Measurements from ENCODE around the gene IQGAP2. TPM values are rescaled to one million over a fixed set of nuclear protein-coding genes. Genes with fewer than 3 reads are reported as not detected.
A peak's percentile ranks its signal among the peaks of the same experiment; 100 is the strongest.

IQGAP2 gene
- total RNA-seq, 1 donor from 2014 or later = 110 TPM

DNA sequence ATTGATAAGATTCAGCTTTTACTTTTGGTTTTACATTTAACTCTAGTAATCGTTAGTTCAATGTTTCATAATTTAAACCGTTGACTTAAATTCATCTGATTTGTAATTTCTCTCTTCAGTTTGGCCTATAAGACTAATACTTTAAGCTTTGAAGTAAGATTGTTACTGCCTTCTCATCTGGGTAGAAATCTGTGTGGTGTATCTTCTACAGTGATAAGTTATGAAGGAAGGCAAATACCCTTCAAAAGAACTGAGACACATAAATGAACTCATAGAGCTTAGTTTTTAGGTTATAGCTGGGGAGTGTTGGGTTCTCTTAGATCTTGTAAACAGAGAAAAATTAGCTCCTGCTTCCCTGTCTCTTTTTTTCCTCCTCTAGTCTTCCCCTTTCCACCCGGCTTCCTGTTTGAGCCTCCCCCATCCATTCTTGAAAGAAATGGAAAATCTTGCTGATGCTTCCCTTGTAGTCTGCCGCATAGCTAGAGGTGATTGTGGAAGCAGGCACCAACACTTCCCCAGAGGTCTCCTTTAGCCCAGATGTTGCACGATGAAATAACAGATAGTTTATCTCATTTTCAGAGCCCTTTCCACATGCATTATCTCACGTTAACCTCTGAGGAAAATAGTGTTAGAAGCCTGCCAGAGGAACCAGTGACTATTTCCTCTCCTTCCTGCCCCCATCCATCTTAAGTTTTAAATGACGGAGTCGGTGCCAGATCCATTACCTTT is 222.2 kb downstream of the IQGAP2 start:
- DNase-seq (ENCODE audit: low spot score) = no peak
- ATAC-seq = peak; percentile 26

DNA sequence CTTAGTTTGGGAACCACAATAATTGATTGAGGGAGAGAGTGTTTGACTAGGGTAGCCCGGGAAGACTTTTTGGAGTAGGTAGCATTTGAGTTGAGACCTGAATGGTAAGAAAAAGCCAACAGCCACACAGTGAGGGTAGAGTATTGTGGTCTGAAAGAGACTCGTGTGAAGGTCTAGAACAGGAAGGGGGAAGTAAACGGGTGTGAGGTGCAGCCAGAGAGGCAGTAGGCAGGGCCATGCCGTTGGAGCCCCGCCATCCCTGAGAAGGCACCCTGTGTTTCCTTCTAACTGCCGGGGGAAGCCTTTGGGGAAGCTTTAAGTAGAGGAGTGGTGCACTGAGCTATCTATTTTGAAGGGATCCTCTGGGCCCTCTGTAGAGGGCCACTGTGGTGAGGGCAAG is 223.7 kb downstream of the IQGAP2 start:
- ATAC-seq (peak; percentile 16), DNase-seq (ENCODE audit: low spot score) (no peak)

DNA sequence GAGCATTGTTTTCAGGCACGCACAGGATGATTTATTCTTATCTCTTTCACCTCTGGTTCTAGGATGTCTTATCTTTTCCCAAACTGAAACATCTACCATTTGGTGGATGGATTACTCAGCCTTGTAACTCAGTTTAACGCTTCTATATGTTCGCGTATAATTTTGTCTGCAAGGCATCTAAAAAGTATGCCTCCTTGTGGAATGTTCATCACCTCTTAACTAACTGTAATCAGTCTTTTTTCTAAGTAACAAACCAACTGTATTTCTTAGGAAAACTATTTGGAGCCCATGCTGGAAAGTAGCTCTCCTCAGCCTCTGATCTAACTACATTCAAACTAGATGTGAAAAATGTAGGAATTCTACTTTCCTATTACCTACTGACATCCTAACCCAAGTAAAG is 231.6 kb downstream of the IQGAP2 start:
- DNase-seq (ENCODE audit: low spot score) (no peak), ATAC-seq (no peak)

DNA sequence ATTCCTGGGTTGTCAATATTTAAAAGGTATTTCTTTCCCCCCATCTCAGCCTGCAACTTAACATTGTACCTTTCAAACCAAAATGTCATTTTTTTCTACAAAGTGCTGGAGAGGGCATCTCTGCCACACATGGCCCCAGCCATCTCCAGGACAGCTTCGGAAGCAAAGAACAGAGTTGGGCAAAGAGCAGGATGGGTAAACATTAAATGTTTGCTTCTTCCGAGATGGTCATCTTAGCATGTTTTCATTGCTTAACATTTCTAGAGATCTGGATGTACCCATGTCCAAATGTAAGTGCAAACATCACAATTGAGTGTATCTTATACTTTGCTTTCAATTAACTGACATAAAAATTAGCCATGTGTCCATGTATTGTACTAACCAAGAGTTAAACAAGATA is 234.4 kb downstream of the IQGAP2 start:
- DNase-seq (ENCODE audit: low spot score) (no peak), ATAC-seq (peak; percentile 77)

DNA sequence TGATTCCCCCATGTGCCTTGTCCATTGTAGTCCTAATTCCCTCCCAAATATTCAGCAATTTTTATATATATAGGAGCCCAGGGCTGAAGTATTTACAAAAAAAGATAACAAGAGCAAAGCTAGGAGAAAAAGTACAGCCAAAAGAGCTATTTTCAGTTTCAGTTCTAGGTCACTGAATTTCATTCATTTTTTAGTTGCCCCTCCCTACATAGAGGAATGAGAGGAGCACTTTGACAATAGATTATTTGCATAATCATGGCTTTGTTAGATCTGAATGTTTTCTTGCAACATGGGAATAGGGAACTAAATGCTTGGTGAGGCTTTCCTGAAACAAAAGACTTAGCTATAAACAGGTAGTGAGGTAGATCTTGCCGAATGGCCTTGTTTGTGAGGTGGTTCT is 235.4 kb downstream of the IQGAP2 start:
- ATAC-seq = peak; percentile 12
- DNase-seq (ENCODE audit: low spot score) = no peak

DNA sequence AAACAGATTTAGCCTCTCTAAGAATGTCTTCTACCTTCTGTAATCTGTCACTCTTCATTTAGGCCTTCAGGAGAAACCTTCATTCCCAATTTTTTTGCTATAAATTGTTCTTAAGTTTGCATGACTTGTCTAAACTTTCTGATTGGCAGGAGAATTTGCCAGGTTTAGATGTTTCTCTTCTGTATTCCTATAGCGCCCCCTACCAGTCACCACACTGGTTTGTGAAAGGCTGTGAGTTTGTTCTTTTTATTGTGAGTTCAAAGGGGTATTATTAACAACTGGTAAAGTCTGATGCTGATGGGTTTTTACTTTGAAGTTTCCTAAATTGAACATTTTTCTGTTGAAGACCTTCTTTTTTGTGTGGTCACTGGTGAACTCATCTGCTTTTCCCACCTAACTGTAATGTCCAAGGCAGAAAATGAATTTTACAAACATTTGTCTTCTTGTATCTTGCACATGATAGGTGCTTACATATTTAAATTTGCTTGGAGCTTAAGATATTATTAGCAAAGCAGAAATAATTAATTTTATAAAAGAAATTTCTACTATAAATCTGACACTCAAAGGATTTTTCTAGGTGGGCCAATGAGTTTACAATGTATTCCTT is 238.5 kb downstream of the IQGAP2 start:
- peak; percentile 79 for ATAC-seq
- DNase-seq (ENCODE audit: low spot score) = peak; percentile 57

DNA sequence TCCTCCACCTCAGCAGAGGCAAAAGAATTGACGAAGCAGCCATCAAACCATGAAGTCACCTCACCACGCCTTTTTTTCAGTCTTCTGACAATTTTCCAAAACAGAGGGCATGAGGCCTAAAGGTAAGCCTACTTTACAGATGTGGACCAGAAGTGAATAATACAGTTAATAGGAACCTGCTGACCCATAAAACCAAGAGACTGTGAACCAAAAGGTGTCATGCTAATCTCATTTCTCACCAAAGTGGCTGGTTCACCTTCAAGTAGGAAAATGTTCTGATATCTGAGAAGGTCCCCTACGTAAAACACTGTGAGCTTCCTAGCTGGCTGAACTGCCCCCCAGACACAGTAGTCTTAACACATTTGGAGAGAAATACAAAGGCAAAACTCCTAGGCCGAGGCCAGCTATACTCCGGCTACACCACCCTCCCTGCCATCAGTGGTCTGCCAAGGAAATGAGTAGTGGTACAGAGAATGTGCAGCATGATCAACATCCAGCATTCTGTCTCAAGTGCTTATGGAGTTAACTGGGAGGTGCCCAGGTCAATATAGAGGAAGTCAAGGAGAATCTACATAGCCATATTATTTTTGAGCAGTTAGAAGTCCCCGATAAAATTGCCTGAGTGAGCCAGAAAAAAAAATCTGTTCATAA is 239.4 kb downstream of the IQGAP2 start:
- no peak for ATAC-seq
- no peak for DNase-seq (ENCODE audit: low spot score)

DNA sequence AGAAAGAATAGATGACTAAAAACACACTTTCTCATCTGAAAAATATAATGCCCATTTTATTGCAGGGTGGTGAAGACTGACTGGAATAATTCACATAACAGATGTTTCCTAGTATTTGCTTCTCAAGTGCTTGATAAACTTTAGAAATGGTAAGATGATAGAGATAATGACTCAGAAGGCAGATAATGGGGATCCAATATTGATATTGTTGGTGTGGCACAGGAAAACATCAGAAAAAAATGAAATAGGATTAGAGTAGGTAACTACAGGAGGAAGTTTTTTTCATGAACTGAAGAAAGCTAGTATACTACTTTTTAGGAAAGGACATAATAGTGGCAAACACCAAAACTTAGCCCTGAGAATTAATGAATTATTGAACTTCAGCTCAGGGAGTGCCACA is 240.3 kb downstream of the IQGAP2 start:
- DNase-seq (ENCODE audit: low spot score) (no peak), ATAC-seq (no peak)

DNA sequence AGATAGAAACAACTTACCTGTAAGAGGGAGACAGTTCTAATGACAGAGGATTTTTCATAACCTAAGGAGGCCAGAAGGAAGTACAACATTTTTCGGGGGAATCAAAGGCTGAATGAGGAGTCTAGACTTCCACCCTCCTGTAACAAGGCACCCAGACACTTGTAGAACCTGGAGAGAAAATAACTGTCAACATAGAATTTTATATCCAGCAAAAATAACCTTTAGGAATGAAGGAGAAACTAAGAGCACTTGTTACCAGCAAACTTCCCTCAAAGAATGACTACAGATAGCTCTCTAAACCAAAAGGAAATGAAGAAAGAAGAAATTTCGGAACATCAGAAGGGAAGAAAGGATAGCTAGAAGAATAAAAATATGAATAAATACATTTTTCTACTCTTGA is 246.1 kb downstream of the IQGAP2 start:
- ATAC-seq = no peak
- no peak for DNase-seq (ENCODE audit: low spot score)

DNA sequence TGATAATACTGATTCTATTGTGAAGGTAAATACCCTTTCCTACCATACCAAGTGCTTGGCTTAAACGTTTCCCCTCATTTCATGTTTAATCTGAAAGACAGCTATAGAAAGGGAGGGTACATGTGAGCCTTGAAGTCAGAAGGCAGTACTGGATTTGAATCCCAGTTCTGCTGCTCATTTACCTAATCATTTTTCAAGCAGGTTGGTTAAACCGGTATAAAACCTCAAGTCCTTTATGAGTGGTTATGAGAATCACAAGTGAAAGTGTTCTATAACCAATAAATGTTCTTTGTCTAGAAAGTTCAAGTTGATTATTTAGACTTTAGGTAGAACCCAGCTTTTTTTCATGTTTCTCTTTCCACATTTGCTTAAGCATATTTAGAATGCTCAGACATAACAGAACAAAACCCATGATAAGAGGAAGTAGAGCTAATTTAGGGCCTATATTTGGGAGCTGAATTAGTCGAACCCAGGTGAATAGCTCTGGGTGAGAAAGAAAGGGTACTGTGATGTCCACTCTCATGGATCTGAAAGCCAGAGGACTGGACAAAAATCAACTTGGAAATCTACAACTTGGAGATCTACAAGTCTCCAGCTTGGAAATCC is 249.8 kb downstream of the IQGAP2 start:
- DNase-seq (ENCODE audit: low spot score) (no peak), ATAC-seq (no peak)

DNA sequence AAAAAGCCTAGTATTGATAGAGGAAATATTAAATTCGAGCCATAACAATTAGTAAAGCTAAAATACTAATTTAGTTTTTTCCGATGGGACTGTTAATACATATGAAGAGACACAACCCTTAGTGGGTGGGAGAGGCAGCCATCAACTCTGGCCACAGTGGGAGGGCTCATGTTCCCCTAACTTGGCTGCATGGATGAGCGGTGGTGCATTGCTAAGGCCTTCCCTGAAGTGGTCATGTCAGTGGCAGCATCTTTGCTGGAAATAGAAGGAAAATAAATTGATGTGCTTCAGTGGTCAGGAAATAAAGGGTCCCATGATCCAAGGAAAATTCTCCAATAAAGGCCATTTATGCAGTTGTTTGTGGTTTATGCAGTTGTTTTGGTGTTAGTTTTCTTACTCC is 254.0 kb downstream of the IQGAP2 start:
- DNase-seq (ENCODE audit: low spot score) = no peak
- no peak for ATAC-seq

DNA sequence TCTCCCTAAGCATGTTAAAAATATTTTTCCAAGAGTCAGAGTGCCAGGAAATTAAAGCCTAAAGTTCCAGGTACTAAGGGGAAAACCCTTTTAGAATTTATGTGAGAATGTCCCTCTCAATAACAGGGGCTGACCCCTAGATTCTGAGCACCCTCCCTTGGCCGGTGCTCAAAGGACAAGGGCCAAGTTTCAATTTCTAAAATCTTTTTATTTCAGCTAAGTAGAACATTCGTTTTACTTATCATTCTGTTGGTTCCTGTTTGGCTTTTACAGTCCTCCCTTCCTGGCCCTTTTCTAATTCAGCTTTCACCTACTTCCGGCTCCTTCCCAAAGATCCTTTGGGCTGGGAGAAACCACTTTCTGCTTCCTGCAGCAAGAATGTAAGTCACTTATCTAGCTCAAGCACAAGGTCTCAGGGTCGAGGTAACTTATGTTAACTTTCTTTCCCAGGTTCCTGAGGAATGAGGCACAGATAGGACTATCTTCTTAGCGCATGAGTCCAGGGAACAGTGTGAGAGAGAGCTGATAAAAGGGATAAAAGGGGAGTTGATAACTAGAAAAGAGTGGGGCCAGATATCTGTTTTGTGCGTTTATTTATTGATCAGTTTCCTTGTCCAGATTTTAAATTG is 254.7 kb downstream of the IQGAP2 start:
- ATAC-seq = peak; percentile 44
- no peak for DNase-seq (ENCODE audit: low spot score)

DNA sequence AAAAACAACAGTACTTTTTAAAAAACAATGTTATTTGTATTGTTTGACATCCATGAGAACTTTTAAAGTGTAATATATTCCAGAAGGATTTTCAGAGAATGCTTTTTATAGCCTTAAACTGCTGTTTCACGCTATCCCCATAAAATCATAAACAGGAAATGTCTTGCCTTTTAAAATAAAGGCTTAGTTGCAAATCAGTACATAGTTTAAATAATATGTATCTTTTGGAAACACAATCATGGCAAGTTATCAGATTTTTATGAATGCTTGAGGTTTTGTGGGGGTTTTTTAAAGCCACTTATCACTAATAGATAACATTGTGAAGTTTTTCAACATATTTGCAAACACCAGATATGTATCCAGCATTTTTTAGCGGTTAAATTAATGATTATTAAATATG is 257.3 kb downstream of the IQGAP2 start:
- ATAC-seq (no peak), DNase-seq (ENCODE audit: low spot score) (no peak)

DNA sequence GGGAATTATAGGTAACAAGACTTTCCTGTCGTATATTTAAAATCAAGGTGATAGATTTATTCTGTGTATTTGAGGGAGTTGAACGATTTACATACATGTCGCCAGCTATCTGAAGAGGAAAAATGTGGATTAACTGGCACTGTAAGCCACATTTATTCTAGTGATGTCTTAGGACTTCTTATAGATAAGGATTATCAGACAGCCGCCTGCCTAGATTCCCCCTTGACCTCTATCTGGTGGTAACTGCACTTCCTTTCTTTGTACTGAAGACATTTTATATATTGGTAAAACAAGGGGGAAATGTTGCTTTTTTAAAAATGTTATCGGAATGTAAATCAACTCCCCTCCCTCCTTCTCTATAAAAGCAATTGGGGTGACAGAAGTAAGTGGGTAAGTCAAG is 259.4 kb downstream of the IQGAP2 start:
- DNase-seq (ENCODE audit: low spot score) (no peak), ATAC-seq (no peak)

DNA sequence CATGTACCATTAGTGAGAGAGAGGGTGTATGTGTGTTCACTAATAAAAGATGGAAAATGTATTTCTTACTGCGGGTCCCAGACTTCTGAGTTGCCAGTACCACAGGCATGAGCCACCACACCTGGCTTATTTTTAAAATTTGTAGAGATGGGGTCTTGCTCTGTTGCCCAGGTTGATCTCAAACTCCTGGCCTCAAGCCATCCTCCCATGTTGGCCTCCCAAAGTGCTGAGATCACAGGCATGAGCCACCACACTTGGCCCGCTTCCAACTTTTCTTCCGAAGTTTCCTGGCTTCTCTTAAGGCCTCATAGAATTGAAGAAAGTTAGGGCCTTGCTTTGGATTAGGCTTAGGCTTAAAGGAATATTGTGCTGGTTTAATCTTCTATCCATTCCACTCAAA is 260.5 kb downstream of the IQGAP2 start:
- no peak for ATAC-seq
- DNase-seq (ENCODE audit: low spot score) = no peak

DNA sequence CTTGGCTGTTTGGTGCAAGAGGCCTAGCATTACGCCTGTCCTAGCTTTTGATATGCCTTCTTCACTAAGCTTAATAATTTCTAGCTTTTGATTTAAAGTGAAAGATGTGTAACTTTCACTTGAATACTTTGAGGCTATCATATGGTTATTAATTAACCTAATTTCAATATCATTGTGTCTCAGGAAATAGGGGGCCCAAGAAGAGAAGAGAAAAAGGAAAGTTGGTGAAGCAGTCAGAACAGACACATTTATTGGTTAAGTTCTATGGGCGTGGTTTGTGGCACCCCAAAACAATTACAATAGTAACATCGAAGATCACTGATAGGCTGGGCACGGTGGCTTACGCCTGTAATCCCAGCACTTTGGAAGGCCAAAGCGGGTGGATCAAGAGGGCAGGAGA is 261.0 kb downstream of the IQGAP2 start:
- no peak for ATAC-seq
- DNase-seq (ENCODE audit: low spot score) = no peak

DNA sequence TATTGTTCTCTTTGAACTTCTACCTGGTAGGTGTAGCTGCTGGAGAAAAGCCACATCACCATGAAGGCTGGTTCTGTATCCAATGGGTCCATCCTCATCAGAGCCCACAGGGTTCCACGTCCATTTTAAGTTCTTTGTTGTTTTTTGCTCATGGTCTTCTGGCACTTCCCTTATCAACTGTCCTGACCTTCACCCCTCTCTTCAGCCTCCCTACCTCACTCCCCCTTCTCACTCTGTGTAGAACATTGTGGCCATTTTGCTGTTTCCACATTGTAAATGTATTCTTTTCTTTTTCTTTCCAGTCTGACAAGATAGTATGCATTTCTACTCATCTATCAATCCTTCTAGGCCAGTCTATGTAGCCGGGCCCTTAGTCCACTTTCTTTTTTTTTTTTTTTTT is 264.4 kb downstream of the IQGAP2 start:
- DNase-seq (ENCODE audit: low spot score) (no peak), ATAC-seq (no peak)

DNA sequence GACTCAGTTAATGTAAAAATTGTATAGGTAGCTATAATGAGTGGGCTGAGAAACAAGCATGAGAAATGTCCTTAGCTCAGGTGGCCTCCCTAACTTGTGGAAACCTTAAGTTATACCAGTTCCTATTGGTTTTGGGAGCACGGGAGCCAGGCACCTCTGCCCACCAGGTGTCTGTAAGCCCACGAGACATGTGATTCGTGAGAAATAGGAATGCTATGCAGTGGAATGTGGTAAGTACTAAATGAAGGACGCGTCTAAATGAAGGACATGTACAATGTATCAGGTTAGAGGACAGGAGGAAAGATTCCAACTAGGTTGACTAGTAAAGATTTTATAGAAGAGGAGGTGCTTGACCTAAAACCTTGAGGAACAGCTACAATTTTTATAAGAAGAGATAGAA is 266.2 kb downstream of the IQGAP2 start:
- DNase-seq (ENCODE audit: low spot score) (no peak), ATAC-seq (no peak)

DNA sequence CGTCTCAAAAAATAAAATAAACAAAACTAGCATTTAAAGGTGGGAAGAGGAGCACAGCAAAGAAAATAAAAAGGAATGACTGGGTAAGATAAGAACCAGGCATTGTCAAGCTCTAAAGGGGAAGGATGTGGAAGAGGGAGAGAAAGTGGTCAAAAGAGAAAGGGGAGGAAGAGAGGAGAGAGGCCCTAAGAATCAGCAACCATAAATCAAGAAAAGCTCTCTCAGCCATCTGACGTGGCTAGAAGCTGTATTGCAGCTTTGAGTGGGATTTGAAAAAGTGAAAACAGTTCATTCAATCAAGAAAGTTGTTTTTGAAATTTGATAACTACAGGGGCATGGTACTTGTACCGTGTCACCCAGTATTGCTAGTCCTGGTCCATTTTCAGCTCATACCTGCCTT is 267.4 kb downstream of the IQGAP2 start:
- no peak for ATAC-seq

DNA sequence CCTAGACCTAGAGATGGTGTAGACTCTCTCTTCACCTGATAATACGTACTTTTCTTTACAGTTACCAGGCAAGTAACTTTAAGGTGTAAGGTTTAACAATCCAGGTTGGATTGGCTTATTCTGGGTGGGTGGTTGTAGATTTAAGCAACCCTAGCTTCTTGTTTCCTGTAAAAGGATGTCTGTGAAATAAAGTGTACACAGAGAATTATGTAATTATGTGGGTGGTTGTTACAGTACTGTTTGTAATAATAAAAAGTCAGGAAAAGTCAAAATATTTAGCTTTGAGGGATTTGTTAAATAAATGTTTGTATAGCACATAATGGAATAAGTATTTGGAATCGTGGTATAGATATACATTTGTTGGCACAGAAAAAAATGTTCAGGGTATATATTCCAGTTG is 269.2 kb downstream of the IQGAP2 start:
- ATAC-seq (no peak), DNase-seq (ENCODE audit: low spot score) (no peak)

More for the DNA sequence above, 267.4 kb downstream of the IQGAP2 start:
- DNase-seq (ENCODE audit: low spot score) = no peak

DNA sequence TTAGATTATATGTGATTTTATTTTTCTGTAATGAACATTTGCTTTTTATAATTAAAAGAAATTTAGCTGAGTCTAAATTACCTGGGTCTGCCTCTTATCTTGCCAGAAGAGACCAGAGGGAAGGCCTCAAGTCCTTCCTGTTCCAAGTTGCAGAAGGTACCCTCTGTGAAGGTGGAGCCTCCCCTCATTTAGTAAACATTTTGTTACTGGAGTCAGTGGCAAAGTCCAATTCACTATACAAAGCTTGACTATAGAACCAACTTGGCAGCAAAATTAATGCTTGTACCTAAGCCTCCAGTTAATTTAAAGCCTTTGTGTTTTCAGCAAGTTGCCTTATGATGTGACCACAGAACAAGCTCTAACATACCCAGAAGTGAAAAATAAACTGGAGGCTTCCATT is 270.0 kb downstream of the IQGAP2 start:
- ATAC-seq (no peak), DNase-seq (ENCODE audit: low spot score) (no peak)

All from left lobe of liver (tissue), 2 donors.